Cardiac muscle cell (in vitro differentiated cells and primary cell): ENCODE measurements around the gene RAP1GDS1. TPM values are rescaled to one million over a fixed set of nuclear protein-coding genes. Genes with fewer than 3 reads are reported as not detected.
A peak's percentile ranks its signal among the peaks of the same experiment; 100 is the strongest.

ENCODE experiments used
- DNase-seq, 2 donors: peaks; one replicate each; pipeline versions ENCODE4 v3.0.0 to v3.0.0-alpha.2; 2010 to 2017; ENCODE audit warnings: low read depth in 1 of 2, low spot score in 1 of 2
- H3K27ac ChIP-seq: fragments of 200-600 bp; sonication (generic); 2 replicates; pipeline ENCODE4 v1.5.1; 2016
- H3K27me3 ChIP-seq: fragments of 200-600 bp; sonication (generic); 2 replicates; pipeline ENCODE4 v1.6.0; 2016; ENCODE audit warnings: control low read depth
- H3K36me3 ChIP-seq: fragments of 200-600 bp; sonication (generic); 2 replicates; pipeline ENCODE4 v1.5.1; 2016; ENCODE audit warnings: control low read depth
- H3K4me1 ChIP-seq: fragments of 200-600 bp; sonication (generic); 2 replicates; pipeline ENCODE4 v1.8.1; 2017; ENCODE audit warnings: low read depth, mild to moderate bottlenecking, mixed run types
- H3K4me3 ChIP-seq: fragments of 200-600 bp; sonication (generic); 2 replicates; pipeline ENCODE4 v1.5.1; 2016; ENCODE audit warnings: mild to moderate bottlenecking
- H3K9me3 ChIP-seq: fragments of 200-600 bp; sonication (generic); 2 replicates; pipeline ENCODE4 v1.5.1; 2017; ENCODE audit warnings: low read depth, mild to moderate bottlenecking, control low read depth
- polyA plus RNA-seq: library from polyadenylated mRNA; unstranded; fragments of >200 nt; fragmentation: Nextera tagmentation; extraction: Ambion mirVana; gene quantifications from 2 replicates; pipeline ENCODE4 v1.2.1, GENCODE V29; 2016
- total RNA-seq: library from RNA; depleted of rRNA; stranded (reverse); fragments of >200 nt; gene quantifications from 2 replicates; pipeline ENCODE4 v1.2.3, GENCODE V29; 2016
- TF ChIP-seq, protein P1 (sequence below): IDR thresholded peaks from 2 replicates; pipeline ENCODE4 v1.5.1; 2012; ENCODE audit warnings: low read depth, mild to moderate bottlenecking, low read length

Gene RAP1GDS1
- total and polyA plus RNA-seq, 2 experiments from 2014 or later = 34.8 to 42.8 TPM

DNA sequence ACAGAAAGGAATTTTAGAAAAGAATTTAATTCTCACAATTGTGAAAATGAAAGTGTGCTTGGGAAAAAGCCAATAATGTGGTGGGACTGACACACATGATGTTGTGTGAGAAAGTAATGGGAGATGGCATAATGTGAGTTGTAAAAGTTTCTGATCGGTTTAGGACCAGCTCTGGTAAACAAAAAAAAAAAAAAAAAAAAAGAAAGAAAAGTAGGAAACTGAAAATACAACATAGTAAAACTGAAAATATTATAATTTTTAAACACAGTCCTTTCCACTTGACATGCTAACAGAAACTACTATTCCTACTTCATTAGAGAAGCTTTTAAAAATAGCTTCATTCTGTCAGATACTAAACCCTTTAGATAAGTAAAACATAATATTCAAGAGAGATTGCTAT lies 28.2 kb downstream of the RAP1GDS1 start:
- TF ChIP-seq, protein P1, sequence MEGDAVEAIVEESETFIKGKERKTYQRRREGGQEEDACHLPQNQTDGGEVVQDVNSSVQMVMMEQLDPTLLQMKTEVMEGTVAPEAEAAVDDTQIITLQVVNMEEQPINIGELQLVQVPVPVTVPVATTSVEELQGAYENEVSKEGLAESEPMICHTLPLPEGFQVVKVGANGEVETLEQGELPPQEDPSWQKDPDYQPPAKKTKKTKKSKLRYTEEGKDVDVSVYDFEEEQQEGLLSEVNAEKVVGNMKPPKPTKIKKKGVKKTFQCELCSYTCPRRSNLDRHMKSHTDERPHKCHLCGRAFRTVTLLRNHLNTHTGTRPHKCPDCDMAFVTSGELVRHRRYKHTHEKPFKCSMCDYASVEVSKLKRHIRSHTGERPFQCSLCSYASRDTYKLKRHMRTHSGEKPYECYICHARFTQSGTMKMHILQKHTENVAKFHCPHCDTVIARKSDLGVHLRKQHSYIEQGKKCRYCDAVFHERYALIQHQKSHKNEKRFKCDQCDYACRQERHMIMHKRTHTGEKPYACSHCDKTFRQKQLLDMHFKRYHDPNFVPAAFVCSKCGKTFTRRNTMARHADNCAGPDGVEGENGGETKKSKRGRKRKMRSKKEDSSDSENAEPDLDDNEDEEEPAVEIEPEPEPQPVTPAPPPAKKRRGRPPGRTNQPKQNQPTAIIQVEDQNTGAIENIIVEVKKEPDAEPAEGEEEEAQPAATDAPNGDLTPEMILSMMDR = no peak
- H3K27me3 ChIP-seq = no peaks in the 10 kb centered on the region
- H3K36me3 ChIP-seq = no peaks in the 10 kb centered on the region
- H3K4me3 ChIP-seq = no peak overlapping the region
- H3K4me1 ChIP-seq = peaks cover 40% of the 10 kb centered on the region
- DNase-seq = peak in 1 of 2 donors; percentile 17
- peak overlapping the region; percentile 71 for H3K27ac ChIP-seq
- no peaks in the 10 kb centered on the region for H3K9me3 ChIP-seq

DNA sequence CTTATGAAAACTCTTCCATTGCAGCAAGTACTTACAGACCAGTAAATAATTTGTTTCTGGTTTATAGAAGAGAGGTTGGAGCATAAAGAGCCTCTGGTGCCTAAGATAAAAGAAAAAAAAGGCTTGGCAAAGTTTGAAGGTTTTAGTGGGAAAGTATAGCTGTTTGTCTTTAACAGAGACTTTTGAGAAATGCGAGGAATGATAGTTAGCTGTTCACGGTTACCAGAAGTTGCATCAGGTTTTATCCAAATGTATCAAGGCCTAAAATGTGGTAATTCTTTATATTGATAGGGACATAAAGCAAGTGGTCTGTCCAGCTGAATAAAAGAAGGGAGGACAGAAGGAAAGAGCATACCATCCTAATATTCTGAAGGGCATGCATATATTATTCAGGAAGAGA lies 29.3 kb downstream of the RAP1GDS1 start:
- TF ChIP-seq, protein P1 = no peak
- peak in 1 of 2 donors; percentile 80 for DNase-seq
- H3K27me3 ChIP-seq = no peaks in the 10 kb centered on the region
- no peaks in the 10 kb centered on the region for H3K36me3 ChIP-seq
- peak overlapping the region; percentile 71 for H3K27ac ChIP-seq
- no peaks in the 10 kb centered on the region for H3K9me3 ChIP-seq
- H3K4me1 ChIP-seq = peaks cover 45% of the 10 kb centered on the region
- no peak overlapping the region for H3K4me3 ChIP-seq

DNA sequence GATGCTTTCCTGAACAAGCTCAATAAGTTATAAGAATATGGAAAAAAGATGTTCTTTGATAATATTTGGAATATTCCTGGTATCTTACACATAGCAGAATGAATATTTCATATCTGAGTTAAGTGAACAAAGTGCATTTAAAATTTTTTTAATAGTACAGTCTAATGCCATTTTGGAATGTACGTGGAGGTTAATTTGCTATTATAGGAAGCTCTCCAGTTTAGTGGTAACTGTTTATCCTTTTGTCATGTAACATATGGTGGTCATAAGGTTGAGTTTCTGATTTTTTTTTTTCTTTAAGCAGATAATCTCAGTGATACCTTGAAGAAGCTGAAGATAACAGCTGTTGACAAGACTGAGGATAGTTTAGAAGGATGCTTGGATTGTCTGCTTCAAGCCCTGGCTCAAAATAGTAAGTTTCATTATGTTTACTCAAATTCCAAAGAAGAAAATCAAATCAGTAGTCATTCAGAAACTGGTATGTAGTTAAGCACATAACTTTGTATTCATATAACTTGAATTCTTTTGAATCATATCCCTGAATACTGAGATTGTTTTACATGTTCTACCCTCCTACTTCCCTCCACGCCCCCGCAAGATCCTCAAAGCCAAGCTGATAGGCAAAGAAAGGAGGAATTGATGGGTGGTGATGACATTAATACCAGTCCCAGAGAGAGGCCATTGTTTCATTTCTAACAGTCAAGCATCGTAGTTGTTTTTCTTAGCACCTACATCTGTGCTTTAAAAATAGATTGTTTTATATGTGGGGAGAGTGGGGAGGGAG lies 32.1 kb downstream of the RAP1GDS1 start:
- Histone ChIP-seq H3K4me3 (no peak overlapping the region), H3K27ac (peak overlapping the region; percentile 16), H3K4me1 (peaks cover 45% of the 10 kb centered on the region), H3K9me3 (no peaks in the 10 kb centered on the region), H3K27me3 (no peaks in the 10 kb centered on the region), H3K36me3 (no peaks in the 10 kb centered on the region)
- TF ChIP-seq, protein P1 = no peak
- peak in 1 of 2 donors; percentile 63 for DNase-seq

DNA sequence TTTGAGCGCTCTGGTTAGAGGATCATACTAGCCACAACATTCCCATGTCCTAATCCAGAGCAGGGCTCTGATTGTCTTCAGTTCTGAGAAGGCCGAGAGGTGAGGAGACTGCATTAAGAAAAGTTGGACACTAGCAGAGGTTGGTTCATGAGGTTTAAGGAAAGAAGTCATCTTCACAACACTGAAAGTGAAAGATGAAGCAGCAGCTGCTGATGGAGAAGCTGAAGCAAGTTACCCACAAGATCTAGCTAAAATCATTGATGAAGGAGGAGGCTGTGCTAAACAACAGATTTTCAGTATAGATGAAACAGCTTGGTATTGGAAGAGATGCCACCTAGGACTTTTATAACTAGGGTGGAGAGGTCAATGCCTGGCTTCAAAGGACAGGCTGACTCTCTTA lies 36.8 kb downstream of the RAP1GDS1 start:
- H3K9me3 ChIP-seq = no peaks in the 10 kb centered on the region
- no peak overlapping the region for H3K27ac ChIP-seq
- H3K27me3 ChIP-seq = no peaks in the 10 kb centered on the region
- H3K4me3 ChIP-seq = no peak overlapping the region
- no peak for DNase-seq
- H3K4me1 ChIP-seq = peaks cover 18% of the 10 kb centered on the region
- no peaks in the 10 kb centered on the region for H3K36me3 ChIP-seq
- TF ChIP-seq, protein P1 = no peak

DNA sequence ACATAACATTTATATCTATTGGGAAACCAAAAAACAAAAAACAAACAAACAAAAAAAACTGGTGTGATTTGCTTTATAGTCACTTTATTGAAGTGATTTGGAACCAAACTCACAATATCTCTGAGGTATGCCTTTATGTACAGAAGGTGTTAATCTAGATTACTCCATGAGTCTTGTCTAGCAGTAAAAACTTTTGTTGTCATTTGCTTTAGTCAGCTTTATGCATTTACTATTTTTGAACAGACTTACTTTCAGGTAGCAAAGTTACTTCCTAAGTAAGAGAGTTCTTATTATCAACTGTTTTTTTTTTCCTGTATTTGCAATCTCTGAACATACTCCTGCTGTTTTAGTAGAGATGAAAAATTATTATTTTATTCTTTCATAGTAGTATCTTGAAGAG lies 39.5 kb downstream of the RAP1GDS1 start:
- TF ChIP-seq, protein P1 = no peak
- DNase-seq = no peak
- H3K27me3 ChIP-seq = no peaks in the 10 kb centered on the region
- no peaks in the 10 kb centered on the region for H3K4me1 ChIP-seq
- no peak overlapping the region for H3K4me3 ChIP-seq
- H3K36me3 ChIP-seq = no peaks in the 10 kb centered on the region
- no peak overlapping the region for H3K27ac ChIP-seq
- H3K9me3 ChIP-seq = no peaks in the 10 kb centered on the region
